HG03097 (cell line): ENCODE results near the gene HMGB2.

ENCODE experiments used
- ATAC-seq: cut with Tn5 transposase; IDR thresholded peaks from one replicate; pipeline ENCODE4 v1.9.1; 2021; ENCODE audit not compliant: unreplicated experiment, low FRiP score

The HMGB2 gene

GRCh38 chr4:173288698-173289352 lies 45.3 kb downstream of the HMGB2 start:
- no peak for ATAC-seq

GRCh38 chr4:173288296-173288695 lies 45.9 kb downstream of the HMGB2 start:
- ATAC-seq: no peak

GRCh38 chr4:173287486-173287885 lies 46.7 kb downstream of the HMGB2 start:
- no peak for ATAC-seq

- no peak for ATAC-seq
Observed at GRCh38 chr4:173284463-173284862, 49.7 kb downstream of the HMGB2 start.

- ATAC-seq: no peak
Observed at GRCh38 chr4:173282626-173283025, 51.5 kb downstream of the HMGB2 start.

- no peak for ATAC-seq
Observed at GRCh38 chr4:173282256-173282562, 51.9 kb downstream of the HMGB2 start.

- ATAC-seq: no peak
Observed at GRCh38 chr4:173281406-173282255, 52.5 kb downstream of the HMGB2 start.
